NCI-H2081 treated with DMSO at 0.1 percent for 48 hours (cell line): ENCODE results near the gene KANSL1.
"Not testable (repeated sequence)": the region's sequence is repeated elsewhere in the genome, so short reads cannot be mapped to it uniquely, and the experiment has no call there.

Experiments
- DNase-seq: peaks from one replicate; lab custom pipeline; 2025; lab: John Stamatoyannopoulos, UW

The KANSL1 gene

DNA sequence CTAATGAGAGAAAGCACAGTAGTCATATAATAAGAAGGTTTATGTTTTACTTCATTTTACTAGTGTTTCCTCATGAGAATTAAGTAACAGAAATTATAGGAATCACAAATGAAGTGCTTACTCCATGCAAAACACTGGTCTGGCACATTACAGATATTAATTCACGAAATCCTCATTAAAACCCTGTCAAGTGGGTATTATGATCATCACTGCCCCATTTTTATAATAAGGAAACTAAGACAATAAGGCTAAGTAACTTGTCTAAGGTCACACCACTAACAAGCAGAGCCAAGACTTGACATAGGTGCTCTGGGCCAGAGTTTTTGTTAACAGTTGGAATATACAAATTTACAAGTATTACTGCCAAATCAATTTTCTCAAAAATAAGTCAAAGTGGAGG lies 83.0 kb downstream of the KANSL1 start:
- no peak for DNase-seq

DNA sequence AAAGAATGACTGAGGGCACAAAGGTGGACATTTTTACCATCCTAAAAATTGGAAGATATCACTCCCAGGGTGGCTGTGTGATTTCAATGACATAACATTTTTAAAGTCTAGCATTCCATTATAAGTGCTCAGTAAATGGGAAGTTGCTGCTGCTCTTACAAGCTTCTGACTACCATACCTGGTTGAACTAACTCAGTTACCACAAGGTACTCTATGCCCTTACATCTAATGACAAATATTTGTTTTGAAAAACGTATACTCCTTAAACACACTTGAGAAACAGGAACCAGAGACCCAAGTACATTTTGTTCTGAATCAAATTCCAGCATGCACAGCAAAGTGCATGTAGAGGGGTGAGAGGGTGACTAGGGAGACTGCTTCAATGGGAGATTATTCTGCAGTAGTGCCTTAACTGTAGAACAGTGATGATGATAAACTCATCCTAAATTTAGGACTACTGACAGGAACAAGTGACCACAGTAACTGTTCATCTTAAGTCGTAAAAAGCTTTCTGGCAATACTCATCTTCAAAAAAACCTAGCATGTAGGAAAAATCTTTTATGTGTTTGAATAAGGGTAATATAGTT lies 83.5 kb downstream of the KANSL1 start:
- no peak for DNase-seq

DNA sequence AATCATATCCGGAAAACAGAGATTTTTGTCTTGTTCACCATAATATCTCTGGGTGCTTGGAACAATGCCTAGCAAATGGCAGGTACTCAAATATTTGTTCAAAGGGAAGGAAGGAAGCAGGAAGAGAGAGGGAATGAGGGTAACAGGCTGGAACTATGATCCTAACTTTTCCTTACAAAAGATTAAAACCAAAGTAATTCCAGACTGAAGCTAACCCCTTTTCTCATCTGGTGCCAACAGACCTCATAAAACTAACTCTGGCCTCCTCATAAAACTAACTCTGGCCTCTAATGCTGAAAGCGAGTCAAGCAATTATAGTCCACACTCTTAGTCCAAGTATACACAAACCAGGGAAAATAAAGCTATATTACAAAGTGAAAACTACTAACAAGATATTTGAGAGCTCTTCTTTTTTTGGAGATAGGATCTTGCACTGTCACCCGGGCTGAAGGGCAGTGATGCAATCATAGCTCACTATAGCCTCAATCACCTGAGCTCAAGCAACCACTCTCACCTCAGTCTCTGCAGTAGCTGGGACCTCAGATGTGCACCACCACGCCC lies 84.6 kb downstream of the KANSL1 start:
- DNase-seq: no peak

DNA sequence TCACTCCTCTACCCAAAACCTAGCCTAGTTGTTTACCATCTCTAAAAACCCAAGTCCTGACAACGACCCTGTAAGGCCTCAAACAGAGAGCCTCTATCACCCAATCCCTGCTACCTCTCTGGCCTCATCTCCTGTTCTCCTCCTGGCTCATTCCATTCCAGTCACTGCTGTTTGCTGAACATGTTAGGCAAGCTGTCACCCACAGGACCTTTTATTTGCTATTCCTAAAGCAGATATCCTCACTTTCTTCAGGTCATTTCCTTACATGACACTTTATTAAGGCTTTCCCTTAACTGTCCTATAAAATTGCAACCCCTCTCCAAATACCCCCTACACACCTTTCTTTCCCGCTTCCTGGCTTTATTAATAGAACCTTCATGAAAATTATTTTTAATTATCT lies 85.1 kb downstream of the KANSL1 start:
- no peak for DNase-seq

DNA sequence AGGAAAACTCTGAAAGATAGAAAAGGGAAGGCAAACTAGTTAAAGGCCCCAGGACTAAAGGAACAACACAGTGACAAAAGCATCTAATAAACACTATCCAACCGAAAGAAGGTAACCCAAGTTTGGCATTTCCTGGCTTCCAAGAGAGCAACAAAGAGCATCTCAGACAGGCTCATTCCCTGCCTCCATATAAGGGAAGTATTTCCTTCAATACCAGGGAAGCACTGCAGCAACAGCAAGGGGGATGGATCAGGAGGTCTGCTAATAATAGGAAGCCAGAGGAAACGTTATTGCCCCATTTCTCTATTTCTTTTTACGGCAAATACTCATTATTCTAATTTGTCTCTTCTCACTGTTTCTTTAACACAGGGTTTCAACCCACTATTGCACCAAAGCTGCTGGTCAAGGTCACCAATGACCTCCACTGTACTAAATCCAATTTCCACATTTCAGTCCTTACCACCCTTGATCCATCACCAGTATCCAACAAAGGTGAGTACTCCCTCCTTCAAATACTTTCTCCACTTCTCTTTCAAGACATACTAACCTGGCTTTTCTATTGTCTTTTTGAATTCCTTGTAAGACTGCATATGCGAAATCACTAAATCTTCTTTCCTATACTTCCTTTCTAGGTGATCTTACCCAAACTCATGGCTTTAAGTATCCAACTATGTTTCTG lies 86.1 kb downstream of the KANSL1 start:
- DNase-seq: no peak

DNA sequence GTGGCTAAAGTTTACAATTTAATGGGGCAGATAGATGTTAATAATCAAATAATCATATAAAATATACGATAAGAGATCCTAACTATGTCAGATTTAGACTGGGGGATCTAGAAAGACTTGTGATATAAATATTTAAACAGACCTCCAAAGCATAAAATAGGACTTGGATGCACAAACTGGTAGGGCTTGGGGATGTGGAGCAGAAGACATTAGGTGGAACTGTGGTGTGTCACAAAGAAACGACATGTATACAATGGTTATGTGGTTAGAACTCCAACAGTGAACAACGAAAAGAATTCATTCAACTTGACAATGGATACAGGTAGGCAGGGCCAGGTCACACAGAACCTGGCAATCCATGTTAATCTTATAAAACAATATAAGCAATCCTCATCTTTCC lies 90.4 kb downstream of the KANSL1 start:
- not testable (repeated sequence) for DNase-seq

DNA sequence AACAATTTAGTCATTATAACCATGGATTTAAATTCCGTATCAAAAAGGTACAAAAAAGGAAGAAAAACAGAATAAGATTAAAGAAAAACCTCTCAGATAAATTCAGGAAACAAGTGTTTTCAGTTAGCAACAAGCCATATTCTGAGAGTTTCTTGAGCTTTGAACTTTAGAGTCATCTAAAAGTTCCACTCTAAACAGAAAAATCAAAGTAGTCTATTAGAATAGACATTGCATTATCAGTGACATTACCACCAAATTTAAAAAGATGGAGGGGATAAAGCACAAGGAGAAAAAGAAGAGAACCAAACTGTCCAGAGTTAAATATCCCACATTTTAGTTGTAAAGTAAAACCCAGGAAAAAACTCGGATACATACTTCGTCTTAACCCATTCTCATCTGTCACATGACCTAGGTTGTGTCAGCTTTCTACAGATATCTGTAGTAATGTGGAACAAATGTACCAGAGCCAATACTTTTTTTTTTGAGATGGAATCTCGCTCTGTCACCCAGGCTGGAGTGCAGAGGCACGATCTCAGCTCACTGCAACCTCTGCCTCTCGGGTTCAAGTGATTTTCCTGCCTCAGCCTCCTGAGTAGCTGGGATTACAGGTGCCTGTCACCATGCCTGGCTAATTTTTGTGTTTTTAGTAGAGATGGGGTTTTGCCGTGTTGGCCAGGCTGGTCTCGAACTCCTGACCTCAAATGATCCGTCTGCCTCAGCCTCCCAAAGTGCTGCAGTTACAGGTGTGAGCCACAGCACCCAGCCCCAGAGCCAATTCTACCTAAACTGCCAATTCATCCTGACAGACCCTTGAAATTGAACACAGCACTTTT lies 91.2 kb downstream of the KANSL1 start:
- DNase-seq: not testable (repeated sequence)

DNA sequence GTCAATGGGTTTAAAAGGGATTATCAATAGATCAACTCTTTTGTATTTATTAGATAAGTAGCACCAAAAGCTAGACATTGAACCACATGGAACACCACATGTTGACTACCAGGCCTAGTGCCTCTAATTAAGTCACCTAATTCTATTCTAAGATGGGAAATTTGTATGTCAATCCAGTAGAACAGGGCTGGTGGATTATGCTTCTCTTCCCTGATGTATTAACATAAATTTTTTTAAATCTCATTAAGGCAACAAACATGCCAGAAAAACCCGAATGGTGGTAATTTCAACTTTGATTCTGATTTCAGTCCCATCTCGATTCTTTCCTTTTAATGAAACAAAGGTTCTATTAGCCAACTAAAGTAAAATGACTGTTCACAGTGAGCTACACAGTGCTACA lies 92.6 kb downstream of the KANSL1 start:
- no peak for DNase-seq

DNA sequence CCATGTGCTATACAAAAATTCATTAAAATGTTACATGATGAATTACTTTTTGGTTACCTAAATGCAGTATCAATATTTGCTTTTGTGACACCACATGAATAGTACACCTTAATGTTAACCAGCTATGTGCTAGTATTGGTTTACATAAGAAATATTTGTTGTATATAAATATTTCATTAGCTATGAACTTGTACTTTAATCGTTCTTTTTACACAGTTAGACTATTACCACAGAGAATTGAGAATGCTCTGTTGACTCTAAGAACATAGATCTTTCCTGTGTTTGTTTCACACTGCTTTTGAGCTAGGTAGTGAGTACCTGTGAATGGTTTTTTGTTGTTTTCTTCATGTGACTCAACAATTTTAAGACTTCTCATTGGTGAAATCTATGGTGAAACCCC lies 93.4 kb downstream of the KANSL1 start:
- peak; percentile 13 for DNase-seq

DNA sequence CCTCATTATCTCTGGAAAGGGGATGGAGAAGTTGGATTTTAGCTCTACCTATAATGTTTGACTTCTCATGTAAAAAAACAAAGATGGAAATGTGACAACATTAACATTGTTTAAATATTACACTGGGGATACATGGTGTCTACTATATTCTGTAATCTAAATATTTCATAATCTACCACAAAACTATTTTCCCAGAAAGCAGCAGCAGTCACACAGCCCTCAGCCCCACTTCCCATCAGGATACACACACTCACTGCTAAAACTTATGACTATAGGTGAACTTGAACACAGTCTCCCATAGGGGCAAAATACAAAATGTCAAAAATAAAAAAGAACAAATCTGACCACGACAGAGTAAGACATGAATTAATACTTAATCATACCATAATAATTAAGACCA lies 95.7 kb downstream of the KANSL1 start:
- no peak for DNase-seq

DNA sequence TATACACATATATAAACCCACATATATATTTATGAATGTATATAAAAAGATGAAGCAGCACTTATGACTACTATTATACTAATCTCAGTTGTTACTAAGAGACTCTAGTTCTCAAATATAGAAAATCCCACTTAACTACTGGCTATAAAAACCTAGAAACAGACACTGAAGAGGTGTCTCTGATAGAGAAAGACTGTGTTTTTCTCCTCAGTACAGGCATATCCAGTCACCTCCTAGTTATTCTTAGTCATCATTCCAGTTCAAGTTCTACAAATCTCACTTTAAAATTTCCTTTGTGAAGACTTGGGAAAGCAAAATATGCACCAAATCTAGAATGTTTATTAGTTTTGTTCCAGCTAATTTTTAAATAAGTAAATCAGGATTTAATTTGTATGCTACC lies 100.2 kb downstream of the KANSL1 start:
- DNase-seq: no peak

DNA sequence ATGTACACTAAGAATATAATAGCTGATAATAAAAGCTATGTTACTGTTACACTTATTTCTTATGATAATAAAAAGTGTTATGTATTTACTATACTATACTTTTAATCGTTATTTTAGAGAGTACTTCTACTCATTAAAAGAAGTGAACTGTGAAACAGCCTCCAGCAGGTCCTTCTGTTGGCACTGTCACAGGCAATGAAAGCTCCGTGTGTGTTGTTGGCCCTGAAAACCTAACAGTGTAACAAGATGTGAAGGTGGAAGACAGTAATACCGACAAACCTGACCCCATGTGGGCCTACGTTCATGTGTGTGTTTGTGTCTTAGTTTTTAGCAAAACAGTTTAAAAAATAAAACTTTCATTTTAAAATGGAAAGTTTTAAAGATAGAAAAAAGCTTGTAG lies 102.4 kb downstream of the KANSL1 start:
- DNase-seq: no peak

DNA sequence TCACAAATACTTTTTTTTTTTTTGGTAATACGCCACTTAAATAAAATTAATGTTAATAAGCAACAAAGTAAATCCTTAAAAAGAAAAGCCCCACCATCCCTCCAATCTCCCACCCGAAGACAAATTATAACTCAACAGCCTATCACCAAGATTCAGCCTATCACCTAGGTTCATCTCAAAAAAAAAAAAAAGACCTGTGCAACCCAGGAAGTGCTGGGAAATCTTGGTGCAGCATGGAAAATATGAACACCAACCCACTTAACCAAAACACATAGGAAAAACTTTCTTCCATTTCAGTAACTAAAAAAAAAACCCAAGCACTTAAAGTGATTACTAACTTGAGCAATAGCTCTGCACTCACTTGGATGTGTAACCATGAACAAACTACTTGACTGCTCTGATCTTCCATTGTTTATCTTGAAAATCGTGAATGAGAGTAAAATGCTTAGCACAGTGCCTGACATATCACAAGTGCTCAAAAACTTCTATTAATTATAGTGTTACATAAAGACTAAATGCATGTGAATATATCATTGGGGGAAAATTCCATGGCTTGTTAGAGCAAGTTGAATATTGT lies 103.8 kb downstream of the KANSL1 start:
- DNase-seq: no peak

DNA sequence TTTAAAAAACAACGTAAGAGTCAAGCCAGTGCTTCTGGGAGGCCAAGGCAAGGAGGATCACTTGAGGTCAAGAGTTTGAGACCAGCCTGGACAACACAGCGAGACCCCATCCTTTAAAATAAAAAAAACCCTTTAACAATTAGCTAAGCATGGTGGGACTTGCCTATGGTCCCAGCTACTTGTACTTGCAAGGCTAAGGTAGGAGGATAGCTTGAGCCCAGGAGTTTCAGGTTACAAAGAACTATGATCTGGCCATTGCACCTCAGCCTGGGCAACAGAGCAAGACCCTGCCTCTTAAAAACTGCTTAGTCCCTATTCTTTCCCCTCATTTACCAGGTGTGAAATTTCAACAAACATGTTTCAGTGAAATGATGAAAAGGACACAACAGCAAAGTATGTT lies 104.6 kb downstream of the KANSL1 start:
- no peak for DNase-seq

DNA sequence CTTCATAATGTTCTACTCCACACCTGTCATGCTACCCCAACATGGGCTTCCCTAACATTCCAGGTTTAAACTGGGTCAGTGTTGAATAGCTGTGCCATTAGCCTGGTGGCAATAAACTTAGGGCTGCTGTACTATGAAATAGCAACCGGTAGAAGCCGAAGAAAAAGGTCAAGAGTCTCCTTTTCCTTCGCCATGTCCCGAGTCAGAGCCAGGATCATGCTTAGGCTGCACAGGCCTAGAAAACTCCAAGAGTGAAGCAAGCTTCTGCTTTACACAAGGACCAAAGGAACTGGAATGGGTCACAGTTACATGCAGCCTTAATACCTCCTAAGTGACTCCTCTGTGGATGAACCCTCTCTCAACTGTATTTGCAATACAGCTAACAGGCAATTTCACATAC lies 105.4 kb downstream of the KANSL1 start:
- not testable (repeated sequence) for DNase-seq

DNA sequence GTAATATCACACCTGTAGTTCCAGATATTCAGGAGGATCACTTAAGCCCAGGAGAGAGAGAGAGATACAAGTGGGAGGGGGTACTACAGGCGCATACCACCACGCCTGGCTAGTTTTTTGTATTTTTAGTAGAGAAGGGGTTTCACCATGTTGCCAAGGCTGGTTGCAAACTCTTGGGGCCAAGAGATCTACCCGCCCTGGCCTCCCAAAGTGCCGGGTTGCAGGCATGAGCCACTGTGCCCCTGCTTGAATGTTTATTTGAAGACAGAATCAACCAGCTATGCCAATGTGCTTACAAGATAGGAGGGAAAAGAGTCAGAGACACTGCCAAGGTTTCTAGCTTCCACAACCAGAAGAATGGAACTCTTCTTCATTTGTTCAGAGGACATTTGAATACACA lies 106.4 kb downstream of the KANSL1 start:
- no peak for DNase-seq

DNA sequence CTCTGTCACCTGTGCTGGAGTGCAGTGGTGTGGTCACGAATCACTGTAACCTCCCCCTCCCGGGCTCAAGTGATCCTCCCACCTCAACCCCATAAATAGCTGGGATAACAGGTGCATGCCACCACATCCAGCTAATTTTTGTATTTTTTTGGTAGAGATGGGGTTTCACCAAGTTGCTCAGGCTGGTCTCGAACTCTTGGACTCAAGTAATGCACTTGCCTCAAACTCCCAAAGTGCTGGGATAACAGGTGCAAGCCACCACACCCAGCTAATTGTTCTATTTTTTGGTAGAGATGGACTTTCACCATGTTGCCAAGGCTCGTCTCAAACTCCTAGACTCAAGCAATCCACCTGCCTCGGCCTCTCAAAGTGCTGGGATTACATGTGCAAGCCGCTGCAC lies 107.7 kb downstream of the KANSL1 start:
- DNase-seq: no peak

DNA sequence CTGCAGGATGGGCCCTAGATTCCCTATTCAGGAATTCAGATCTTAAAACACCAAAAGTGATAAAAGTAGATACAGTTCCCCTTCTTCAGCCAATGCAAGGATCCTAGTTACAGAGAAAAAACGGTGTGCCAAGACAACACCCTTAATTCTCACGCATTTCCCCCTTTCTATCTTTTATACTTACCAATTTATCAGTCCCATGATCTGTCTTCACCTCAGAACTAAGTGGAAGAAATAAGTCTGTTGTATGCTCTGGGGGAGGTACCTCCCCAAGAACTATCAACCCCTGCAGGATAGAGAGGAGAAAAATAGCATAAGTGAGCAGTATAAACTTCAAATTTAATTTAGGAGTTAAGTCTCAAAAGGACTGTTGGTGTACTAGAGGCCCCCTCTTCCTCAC lies 111.0 kb downstream of the KANSL1 start:
- DNase-seq: no peak

DNA sequence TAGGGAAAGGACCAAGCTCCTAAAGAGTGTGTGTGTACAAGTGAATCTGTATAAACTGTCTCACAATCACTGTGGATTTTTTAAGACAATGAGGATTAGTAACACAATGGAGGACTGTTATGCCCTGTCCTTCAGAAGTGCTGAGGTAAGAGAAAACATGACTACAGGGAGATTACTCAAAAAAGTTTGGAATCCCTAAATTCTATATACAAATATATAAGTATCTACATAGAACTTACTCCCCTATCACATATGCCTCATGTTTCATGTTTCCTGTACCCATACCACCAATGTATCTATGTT lies 112.3 kb downstream of the KANSL1 start:
- no peak for DNase-seq

DNA sequence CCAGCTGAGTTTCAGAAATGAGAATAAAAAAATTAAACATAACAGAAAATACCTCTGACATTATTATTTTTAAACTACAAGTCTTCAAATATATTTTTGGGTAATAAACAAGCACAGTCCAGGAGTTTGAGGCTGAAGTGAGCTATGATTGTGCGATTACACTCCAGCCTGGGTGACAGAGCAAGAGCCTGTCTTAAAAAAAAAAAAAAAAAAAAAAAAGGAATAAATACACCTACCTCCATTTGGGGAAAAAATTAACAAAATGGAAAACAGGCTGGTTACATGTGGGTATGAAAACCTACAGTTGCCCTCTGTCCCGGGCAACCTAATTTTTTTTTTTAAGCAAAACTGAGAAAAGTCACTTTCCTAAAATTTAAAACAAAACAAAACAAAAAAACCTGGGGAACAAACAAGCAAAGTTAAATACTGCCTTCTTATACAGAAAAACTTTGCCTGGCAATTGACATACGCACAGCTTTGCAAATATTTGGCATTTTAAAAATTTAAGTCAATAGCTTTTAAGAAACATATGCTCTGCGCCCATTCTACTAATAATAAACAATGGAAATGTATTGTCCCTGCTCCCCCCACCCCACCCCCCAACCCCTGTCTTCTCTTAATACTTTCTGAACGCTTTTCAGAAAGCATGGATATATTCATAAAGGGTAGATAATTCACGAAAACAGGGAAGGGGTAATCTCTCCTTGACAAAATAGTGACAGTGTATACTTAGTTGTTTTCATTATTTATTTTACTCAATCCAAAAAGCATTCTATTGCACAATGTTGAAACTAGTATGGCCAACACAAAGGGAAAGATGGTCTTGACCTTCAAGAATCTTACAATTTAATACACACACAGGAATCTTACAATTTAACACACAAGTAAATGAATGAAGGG lies 112.9 kb downstream of the KANSL1 start:
- DNase-seq: no peak

DNA sequence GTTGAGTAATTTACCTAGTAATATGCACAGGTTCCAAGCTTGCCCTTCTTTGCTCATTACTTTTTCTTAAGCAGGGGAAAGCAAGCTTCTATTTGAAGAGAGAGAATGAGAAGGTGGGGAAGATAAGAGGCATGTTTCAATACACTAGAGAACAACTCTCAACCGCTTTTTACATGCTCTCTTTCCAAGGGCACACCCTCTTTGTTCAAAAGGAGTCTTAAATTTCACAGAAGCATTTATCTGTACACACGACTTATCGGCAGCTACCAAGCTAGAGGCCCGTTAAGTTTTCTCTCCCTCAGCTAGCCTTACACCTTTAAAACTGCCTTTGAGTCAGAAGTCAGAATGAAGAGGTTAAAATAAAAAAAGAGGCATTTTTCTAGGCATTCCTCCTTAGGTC lies 114.6 kb downstream of the KANSL1 start:
- DNase-seq: no peak

DNA sequence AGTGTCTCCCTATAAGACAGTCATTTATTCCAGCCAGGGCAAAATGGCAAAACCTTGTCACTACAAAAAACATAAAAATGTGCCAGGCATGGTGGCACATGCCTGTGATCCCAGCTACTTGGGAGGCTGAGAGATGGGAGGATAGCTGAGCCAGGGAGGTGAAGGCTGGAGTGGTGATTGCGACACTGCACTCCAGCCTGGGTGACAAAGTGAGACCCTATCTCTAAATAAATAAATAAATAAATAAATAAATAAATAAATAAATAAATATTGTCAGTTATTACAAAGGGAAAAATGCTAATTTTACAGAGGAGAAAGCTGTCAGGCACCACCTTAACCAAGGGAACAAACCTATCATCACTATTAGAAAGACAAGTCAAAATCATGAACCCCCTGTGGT lies 118.7 kb downstream of the KANSL1 start:
- DNase-seq: no peak
